Endothelial cell of umbilical vein (primary cell): Measurements from ENCODE around the gene FRMD4A. TPM values are rescaled to one million over a fixed set of nuclear protein-coding genes. Genes with fewer than 3 reads are reported as not detected.
A peak's percentile ranks its signal among the peaks of the same experiment; 100 is the strongest.

Experiments used
- BruUV-seq: library from RNA; stranded (reverse); fragments of 400-500 nt; replicated peaks from 2 replicates; lab custom pipeline; 2021; lab: Mats Ljungman, UMichigan
- CTCF ChIA-PET: fragments of 300-600, 350-600 bp; sonication (Branson Sonifier 250); formaldehyde crosslinking; loops from one replicate; lab custom pipeline; 2021; ENCODE audit warnings: antibody characterized with exemption, inconsistent platforms; lab: Charles Lee
- POLR2A ChIA-PET: fragments of 300-600, 350-600 bp; sonication (Branson Sonifier 250); formaldehyde crosslinking; loops from one replicate; lab custom pipeline; 2021; ENCODE audit warnings: antibody characterized with exemption, inconsistent platforms; lab: Charles Lee
- DNase-seq: peaks from one replicate; pipeline ENCODE4 v3.0.0-alpha.2; 2011; ENCODE audit warnings: low read depth, low spot score
- FAIRE-seq: peaks from 2 replicates; lab custom pipeline; 2011; peaks lifted over from hg19 to GRCh38; lab: Jason Lieb, UNC
- H2AFZ ChIP-seq: 2 replicates; pipeline ENCODE4 v1.6.0; 2012; ENCODE audit warnings: low read depth, low read length, control low read depth, inconsistent platforms
- H3K27ac ChIP-seq: 2 replicates; pipeline ENCODE4 v1.5.1; 2011; ENCODE audit warnings: low read depth, mild to moderate bottlenecking, control low read depth, low read length, moderate library complexity; ENCODE audit not compliant: insufficient read depth
- H3K27me3 ChIP-seq, 2 experiments: 2 replicates each; pipeline versions ENCODE4 v1.6.0 to v1.6.1; 2011; ENCODE audit warnings: low read length in 2 of 2, mixed read lengths in 1 of 2; ENCODE audit not compliant: control insufficient read depth in 2 of 2, insufficient read depth in 2 of 2
- H3K36me3 ChIP-seq, 2 experiments: 2 replicates in 1 of 2; 3 replicates in 1 of 2; pipeline ENCODE4 v1.5.1; 2011; ENCODE audit warnings: low read length in 2 of 2, mild to moderate bottlenecking in 1 of 2, moderate library complexity in 1 of 2; ENCODE audit not compliant: control insufficient read depth in 2 of 2, insufficient read depth in 2 of 2; ENCODE audit errors: extremely low read depth in 1 of 2
- H3K4me1 ChIP-seq: 3 replicates; pipeline ENCODE4 v1.5.1; 2011; ENCODE audit warnings: mild to moderate bottlenecking, low read length; ENCODE audit not compliant: control insufficient read depth, insufficient read depth; ENCODE audit errors: extremely low read depth
- H3K4me2 ChIP-seq: 2 replicates; pipeline ENCODE4 v1.6.1; 2011; ENCODE audit warnings: low read length, control low read depth, mixed read lengths; ENCODE audit not compliant: insufficient read depth
- H3K4me3 ChIP-seq, 3 experiments: fragments of 200-600 bp in 1 of 3; sonication (generic), shearing (Covaris generic) in 1 of 3; replicated peaks in 1 of 3; 2 replicates each; pipeline ENCODE4 v1.5.1; 2011 to 2016; ENCODE audit warnings: control low read depth in 3 of 3, low read length in 3 of 3, mild to moderate bottlenecking in 2 of 3, inconsistent platforms in 1 of 3, low read depth in 1 of 3, moderate library complexity in 1 of 3; ENCODE audit not compliant: insufficient read depth in 1 of 3
- H3K79me2 ChIP-seq: 2 replicates; pipeline ENCODE4 v1.6.0; 2012; ENCODE audit warnings: low read length, inconsistent platforms; ENCODE audit not compliant: control insufficient read depth, insufficient read depth
- H3K9ac ChIP-seq: replicated peaks from 2 replicates; pipeline ENCODE3; 2011; ENCODE audit warnings: low read length, control low read depth; ENCODE audit not compliant: insufficient read depth; ENCODE audit errors: extremely low read depth
- H3K9me1 ChIP-seq: replicated peaks from 3 replicates; pipeline ENCODE4 v1.6.0; 2011; ENCODE audit warnings: mild to moderate bottlenecking, low read length; ENCODE audit not compliant: control insufficient read depth, insufficient read depth; ENCODE audit errors: extremely low read depth
- H3K9me3 ChIP-seq: replicated peaks from 2 replicates; pipeline ENCODE4 v1.5.1; 2012; ENCODE audit warnings: low read length, inconsistent platforms; ENCODE audit not compliant: control insufficient read depth, insufficient read depth
- H4K20me1 ChIP-seq: replicated peaks from 2 replicates; pipeline ENCODE3; 2011; ENCODE audit warnings: mild to moderate bottlenecking, low read length; ENCODE audit not compliant: control insufficient read depth, insufficient read depth; ENCODE audit errors: extremely low read depth
- EZH2 ChIP-seq: IDR thresholded peaks from 2 replicates; pipeline ENCODE4 v1.6.1; 2012; ENCODE audit warnings: borderline replicate concordance, low read depth, mild to moderate bottlenecking, moderate library complexity, low read length, inconsistent platforms; ENCODE audit not compliant: severe bottlenecking
- FOS ChIP-seq: IDR thresholded peaks from 2 replicates; pipeline ENCODE4 v1.6.1; 2011; ENCODE audit warnings: mild to moderate bottlenecking, low read length, moderate library complexity, borderline replicate concordance; ENCODE audit not compliant: insufficient read depth
- GATA2 ChIP-seq: IDR thresholded peaks from 2 replicates; pipeline ENCODE4 v1.7.0; 2011; ENCODE audit warnings: low read depth, mild to moderate bottlenecking, moderate library complexity, mixed read lengths, low read length; ENCODE audit not compliant: insufficient read length, insufficient read depth
- JUN ChIP-seq: IDR thresholded peaks from 2 replicates; pipeline ENCODE4 v1.6.1; 2011; ENCODE audit warnings: borderline replicate concordance, low read depth; ENCODE audit not compliant: insufficient read length, insufficient read depth
- MYC ChIP-seq: IDR thresholded peaks from one replicate; pipeline ENCODE4 v1.6.1; 2011; ENCODE audit warnings: mild to moderate bottlenecking, low read depth, low read length
- POLR2AphosphoS5 ChIP-seq: IDR thresholded peaks from 2 replicates; pipeline ENCODE4 v1.6.1; 2012; ENCODE audit warnings: low read depth, mild to moderate bottlenecking, control low read depth, low read length, moderate library complexity; ENCODE audit not compliant: insufficient read depth
- dilution Hi-C: fragments of 300-500 bp; cut with MboI; formaldehyde crosslinking; loops from one replicate; pipeline ENCODE4 v1.15.0; 2019; ENCODE audit warnings: low sequenced_read_pairs; ENCODE audit not compliant: extremely low pct_ligation_motif_present
- intact Hi-C: fragments of 100-400 bp; cut with micrococcal nuclease; formaldehyde crosslinking; loops from one replicate; pipeline ENCODE4 v1.10.0; 2022
- polyA plus RNA-seq, 4 experiments: library from polyadenylated mRNA; depleted of rRNA in 3 of 4; stranded (reverse) in 3 of 4; unstranded in 1 of 4; fragments of >200 nt; gene quantifications; 2 replicates each; pipeline versions ENCODE4 v1.2.1 to v1.2.3, GENCODE V29; 2011 to 2012; ENCODE audit warnings: missing spikeins in 1 of 4
- total RNA-seq: library from RNA; stranded (reverse); gene quantifications from 2 replicates; pipeline ENCODE4 v1.2.3, GENCODE V29; 2021
- TF ChIP-seq, protein P1 (sequence below): IDR thresholded peaks from 2 replicates; pipeline ENCODE4 v1.6.1; 2011; ENCODE audit not compliant: insufficient read depth, insufficient read length

The FRMD4A gene
- total and polyA plus RNA-seq, 2 donors (not counting 3 experiments of a cell fraction or from before 2014, with no cell fraction given): 123 to 148 TPM

DNA sequence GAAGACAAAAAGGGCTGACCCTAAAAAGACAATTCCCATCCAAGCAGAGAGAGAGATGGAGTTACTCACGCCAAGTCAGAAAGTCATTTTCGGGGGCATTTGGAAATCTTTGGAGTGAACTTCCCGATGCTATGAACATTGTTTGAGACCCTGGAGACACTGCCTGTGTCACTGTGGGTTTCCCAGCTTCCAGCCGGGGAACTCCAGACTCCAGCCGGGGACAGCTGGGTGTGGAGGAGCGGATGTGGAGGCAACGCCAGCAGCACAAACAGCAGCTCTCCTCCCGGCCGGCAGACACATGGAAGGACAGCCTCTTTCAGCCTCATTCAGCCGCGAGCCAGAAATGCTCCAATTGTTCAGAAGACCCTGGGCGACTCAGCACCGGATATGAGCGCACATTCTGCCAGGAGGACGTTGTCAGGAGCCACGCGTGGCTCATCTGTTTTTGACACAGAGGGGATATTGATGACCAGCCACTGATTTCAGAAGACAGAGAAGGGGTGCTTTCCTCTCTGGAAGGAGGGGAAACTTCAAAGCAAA is 646.4 kb downstream of the FRMD4A start:
- H3K27me3 ChIP-seq: no peaks in the 10 kb centered on the region
- POLR2A ChIA-PET: interaction anchor here (0.7 to 1.4 kb wide), 2 partner anchors 29 to 1506 kb away, joined by 4 to 7 read pairs; no protein-coding TSS in a partner anchor
- H3K9ac ChIP-seq: peak overlapping the region; percentile 97
- H2AFZ ChIP-seq: no peak overlapping the region
- intact Hi-C loops: loop anchor here (1.0 to 2.0 kb wide), 5 partner anchors 9 to 300 kb away; no protein-coding TSS in a partner anchor
- H3K4me1 ChIP-seq: peaks cover 47% of the 10 kb centered on the region
- DNase-seq (peak; percentile 93), FAIRE-seq (peak; percentile 95)
- CTCF ChIA-PET: interaction anchor here (1.1 to 2.0 kb wide), 6 partner anchors 9 to 93 kb away, joined by 3 to 9 read pairs (median 4); no protein-coding TSS in a partner anchor
- H3K27ac ChIP-seq: peak overlapping the region; percentile 100
- H3K4me3 ChIP-seq: no peak overlapping the region
- no peaks in the 10 kb centered on the region for H3K9me3 ChIP-seq
- H3K9me1 ChIP-seq: no peaks in the 10 kb centered on the region
- peaks cover 6 to 7% of the 10 kb centered on the region in 2 experiments for H3K36me3 ChIP-seq
- peaks cover 19% of the 10 kb centered on the region for H3K79me2 ChIP-seq
- peak overlapping the region; percentile 59 for H3K4me2 ChIP-seq
- dilution Hi-C loops: no loop called here
- H4K20me1 ChIP-seq: no peaks in the 10 kb centered on the region
- BruUV-seq: no TSS peak
- TF ChIP-seq EZH2 (no peak), JUN (peak; percentile 53), MYC (peak; percentile 56), POLR2AphosphoS5 (no peak), FOS (peak; percentile 52)
- TF ChIP-seq, protein P1, sequence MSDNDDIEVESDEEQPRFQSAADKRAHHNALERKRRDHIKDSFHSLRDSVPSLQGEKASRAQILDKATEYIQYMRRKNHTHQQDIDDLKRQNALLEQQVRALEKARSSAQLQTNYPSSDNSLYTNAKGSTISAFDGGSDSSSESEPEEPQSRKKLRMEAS: no peak

DNA sequence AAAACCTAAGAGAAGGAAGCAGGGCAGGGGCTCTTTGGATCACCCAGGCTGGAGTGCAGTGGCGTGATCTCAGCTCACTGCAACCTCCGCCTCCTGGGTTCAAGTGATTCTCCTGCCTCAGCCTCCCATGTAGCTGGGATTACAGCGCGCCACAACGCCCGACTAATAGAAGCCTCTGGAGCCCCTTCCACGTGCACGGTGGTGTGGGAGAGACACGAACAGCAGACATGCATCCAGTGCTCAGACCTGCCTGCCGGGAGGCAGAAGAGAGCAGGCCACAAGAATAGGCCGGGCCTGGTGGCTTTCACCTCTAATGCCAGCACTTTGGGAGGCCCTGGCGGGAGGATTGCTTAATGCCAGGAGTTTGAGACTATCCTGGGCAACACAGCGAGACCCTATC is 647.7 kb downstream of the FRMD4A start:
- Histone ChIP-seq H4K20me1 (no peaks in the 10 kb centered on the region), H3K4me2 (no peak overlapping the region), H3K9me3 (no peaks in the 10 kb centered on the region), H3K9ac (no peak overlapping the region), H3K36me3 (peaks cover 9 to 13% of the 10 kb centered on the region in 2 experiments), H3K4me3 (no peak overlapping the region), H2AFZ (no peak overlapping the region), H3K27me3 (no peaks in the 10 kb centered on the region), H3K79me2 (peaks cover 27% of the 10 kb centered on the region), H3K4me1 (peaks cover 47% of the 10 kb centered on the region), H3K27ac (peak overlapping the region; percentile 100), H3K9me1 (no peaks in the 10 kb centered on the region)
- intact Hi-C loops: no loop called here
- POLR2A ChIA-PET: no interaction called here
- CTCF ChIA-PET: interaction anchor here (1.3 to 1.5 kb wide), 2 partner anchors 29 to 93 kb away, joined by 4 to 9 read pairs; no protein-coding TSS in a partner anchor
- no peak for TF ChIP-seq FOS
- no peak for TF ChIP-seq JUN
- no peak for TF ChIP-seq MYC
- TF ChIP-seq EZH2: no peak
- TF ChIP-seq POLR2AphosphoS5: no peak
- TF ChIP-seq, protein P1: no peak
- TF ChIP-seq GATA2: no peak
- no TSS peak for BruUV-seq
- dilution Hi-C loops: no loop called here
- FAIRE-seq (no peak), DNase-seq (no peak)
